ENCODE data around the gene NPC1.

NPC1 gene

GRCh38 chr18:23499291-23499781 lies 87.0 kb downstream of the NPC1 start:
- TF ChIP-seq TAF1 (IDR thresholded peaks at IDR 0.05; ENCODE audit: borderline replicate concordance, insufficient read depth, low read length), result no peak
- no peak for TF ChIP-seq REST (IDR thresholded peaks at IDR 0.05; ENCODE audit: insufficient read depth in 1 of 2, low read depth in 2 of 2, low read length in 2 of 2)
- no peak for TF ChIP-seq POLR2AphosphoS5 (IDR thresholded peaks at IDR 0.05; ENCODE audit: low read depth, low read length)
- no peak for TF ChIP-seq SIN3A (IDR thresholded peaks at IDR 0.05; ENCODE audit: borderline replicate concordance, insufficient read depth, low read length)
- TF ChIP-seq FOXP2 (optimal IDR thresholded peaks at IDR 0.05; ENCODE audit: borderline replicate concordance, extremely low read depth, extremely low read length, insufficient read depth), result no peak

- TF ChIP-seq REST (IDR thresholded peaks at IDR 0.05; ENCODE audit: insufficient read depth in 1 of 2, low read depth in 2 of 2, low read length in 2 of 2) (no peak), SIN3A (IDR thresholded peaks at IDR 0.05; ENCODE audit: borderline replicate concordance, insufficient read depth, low read length) (no peak), FOXP2 (optimal IDR thresholded peaks at IDR 0.05; ENCODE audit: borderline replicate concordance, extremely low read depth, extremely low read length, insufficient read depth) (no peak), TAF1 (IDR thresholded peaks at IDR 0.05; ENCODE audit: borderline replicate concordance, insufficient read depth, low read length) (no peak), POLR2AphosphoS5 (IDR thresholded peaks at IDR 0.05; ENCODE audit: low read depth, low read length) (no peak)
These were observed 87.4 kb downstream of the NPC1 start for GRCh38 chr18:23498877-23499276.

GRCh38 chr18:23498117-23498516 lies 88.2 kb downstream of the NPC1 start:
- TF ChIP-seq POLR2AphosphoS5 (IDR thresholded peaks at IDR 0.05; ENCODE audit: low read depth, low read length), result no peak
- TF ChIP-seq SIN3A (IDR thresholded peaks at IDR 0.05; ENCODE audit: borderline replicate concordance, insufficient read depth, low read length), result no peak
- no peak for TF ChIP-seq TAF1 (IDR thresholded peaks at IDR 0.05; ENCODE audit: borderline replicate concordance, insufficient read depth, low read length)
- TF ChIP-seq REST (IDR thresholded peaks at IDR 0.05; ENCODE audit: insufficient read depth in 1 of 2, low read depth in 2 of 2, low read length in 2 of 2), result no peak

GRCh38 chr18:23495723-23496440 lies 90.4 kb downstream of the NPC1 start:
- no peak for TF ChIP-seq FOXP2 (optimal IDR thresholded peaks at IDR 0.05; ENCODE audit: borderline replicate concordance, extremely low read depth, extremely low read length, insufficient read depth)
- no peak for TF ChIP-seq TAF1 (IDR thresholded peaks at IDR 0.05; ENCODE audit: borderline replicate concordance, insufficient read depth, low read length)
- TF ChIP-seq REST (IDR thresholded peaks at IDR 0.05; ENCODE audit: insufficient read depth in 1 of 2, low read depth in 2 of 2, low read length in 2 of 2), result no peak
- TF ChIP-seq POLR2AphosphoS5 (IDR thresholded peaks at IDR 0.05; ENCODE audit: low read depth, low read length), result no peak
- no peak for TF ChIP-seq SIN3A (IDR thresholded peaks at IDR 0.05; ENCODE audit: borderline replicate concordance, insufficient read depth, low read length)

Measured in PFSK-1 (cell line).